H1 (cell line): ENCODE results near the gene AGFG2. TPM values are rescaled to one million over a fixed set of nuclear protein-coding genes. Genes with fewer than 3 reads are reported as not detected.

ENCODE experiments used
- CHD2 ChIP-seq: IDR thresholded peaks from 2 replicates; pipeline ENCODE4 v1.6.1; 2012; ENCODE audit warnings: low read length, improper control_type of control experiment
- GABPA ChIP-seq: IDR thresholded peaks from 2 replicates; pipeline ENCODE4 v1.6.1; 2011; ENCODE audit warnings: mild to moderate bottlenecking, low read length, moderate library complexity, borderline replicate concordance; ENCODE audit not compliant: insufficient read depth
- KDM4A ChIP-seq: IDR thresholded peaks from one replicate; pipeline ENCODE4 v1.7.1; 2012; ENCODE audit warnings: low read depth, mild to moderate bottlenecking, moderate library complexity, low read length, inconsistent platforms; ENCODE audit not compliant: severe bottlenecking
- POLR2A ChIP-seq, 2 experiments: IDR thresholded peaks; 1 replicate in 1 of 2; 2 replicates in 1 of 2; pipeline ENCODE4 v1.6.1; 2011; ENCODE audit warnings: low read depth in 2 of 2, low read length in 2 of 2, mild to moderate bottlenecking in 2 of 2; ENCODE audit errors: control extremely low read depth in 1 of 2
- SP1 ChIP-seq: IDR thresholded peaks from 2 replicates; pipeline ENCODE4 v1.6.1; 2011; ENCODE audit warnings: low read depth, low read length
- SP2 ChIP-seq: IDR thresholded peaks from 2 replicates; pipeline ENCODE4 v1.6.1; 2012; ENCODE audit warnings: mild to moderate bottlenecking, low read length, inconsistent platforms
- SP4 ChIP-seq: IDR thresholded peaks from 2 replicates; pipeline ENCODE4 v1.6.1; 2012; ENCODE audit warnings: low read length, inconsistent platforms
- TBP ChIP-seq: IDR thresholded peaks from 2 replicates; pipeline ENCODE4 v1.6.1; 2011; ENCODE audit warnings: low read depth, low read length, improper control_type of control experiment
- ZNF274 ChIP-seq: IDR thresholded peaks from 2 replicates; pipeline ENCODE4 v1.7.0; 2012; ENCODE audit warnings: low read length, borderline replicate concordance; ENCODE audit errors: extremely low read depth
- polyA plus RNA-seq, 7 experiments: library from polyadenylated mRNA; depleted of rRNA in 3 of 7; stranded (reverse) in 5 of 7; unstranded in 2 of 7; fragments of >200 nt in 5 of 7; fragments of 200-250 nt in 2 of 7; gene quantifications; 1 replicate in 5 of 7; 2 replicates in 1 of 7; 4 replicates in 1 of 7; pipeline versions ENCODE4 v1.2.1 to v1.2.3, GENCODE V29; 2011 to 2013; ENCODE audit warnings: missing spikeins in 2 of 7, mixed read lengths in 2 of 7
- total RNA-seq: library from RNA; stranded (reverse); fragmentation: NEBNext Ultra II Directional; extraction: Animal tissue kit (Norgen Biotek cat#: 25700); gene quantifications from 2 replicates; pipeline ENCODE4 v1.2.1, GENCODE V29; 2021
- TF ChIP-seq, protein P1 (sequence below), 3 experiments: IDR thresholded peaks; 1 replicate in 2 of 3; 2 replicates in 1 of 3; pipeline versions ENCODE4 v1.5.1 to v1.6.1; 2011; ENCODE audit warnings: low read length in 3 of 3, mild to moderate bottlenecking in 3 of 3, inconsistent platforms in 2 of 3, low read depth in 1 of 3, moderate library complexity in 1 of 3; ENCODE audit not compliant: insufficient read depth in 1 of 3; ENCODE audit errors: control extremely low read depth in 1 of 3

Gene AGFG2
- total and polyA plus RNA-seq, 2 of the 8 experiments (the other 6 are each of a cell fraction or from before 2014, with no cell fraction given): 7.6 to 11.2 TPM

- TF ChIP-seq SP2: peak; percentile 100
- TF ChIP-seq SP1: peak; percentile 100
- peak in 1 of 2 experiments; percentile 47; a peak in 2 of 3 replicates for TF ChIP-seq POLR2A (IDR thresholded peaks at IDR 0.05; ENCODE audit: control extremely low read depth in 1 of 2, low read depth in 2 of 2, low read length in 2 of 2)
- TF ChIP-seq, protein P1, sequence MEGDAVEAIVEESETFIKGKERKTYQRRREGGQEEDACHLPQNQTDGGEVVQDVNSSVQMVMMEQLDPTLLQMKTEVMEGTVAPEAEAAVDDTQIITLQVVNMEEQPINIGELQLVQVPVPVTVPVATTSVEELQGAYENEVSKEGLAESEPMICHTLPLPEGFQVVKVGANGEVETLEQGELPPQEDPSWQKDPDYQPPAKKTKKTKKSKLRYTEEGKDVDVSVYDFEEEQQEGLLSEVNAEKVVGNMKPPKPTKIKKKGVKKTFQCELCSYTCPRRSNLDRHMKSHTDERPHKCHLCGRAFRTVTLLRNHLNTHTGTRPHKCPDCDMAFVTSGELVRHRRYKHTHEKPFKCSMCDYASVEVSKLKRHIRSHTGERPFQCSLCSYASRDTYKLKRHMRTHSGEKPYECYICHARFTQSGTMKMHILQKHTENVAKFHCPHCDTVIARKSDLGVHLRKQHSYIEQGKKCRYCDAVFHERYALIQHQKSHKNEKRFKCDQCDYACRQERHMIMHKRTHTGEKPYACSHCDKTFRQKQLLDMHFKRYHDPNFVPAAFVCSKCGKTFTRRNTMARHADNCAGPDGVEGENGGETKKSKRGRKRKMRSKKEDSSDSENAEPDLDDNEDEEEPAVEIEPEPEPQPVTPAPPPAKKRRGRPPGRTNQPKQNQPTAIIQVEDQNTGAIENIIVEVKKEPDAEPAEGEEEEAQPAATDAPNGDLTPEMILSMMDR (IDR thresholded peaks at IDR 0.05; ENCODE audit: control extremely low read depth in 1 of 3, insufficient read depth in 1 of 3, low read depth in 1 of 3, low read length in 3 of 3): 0 out of 4 replicates have a peak, but pooled peaks of 1 of the 3 experiments have one; percentile 0
- no peak for TF ChIP-seq GABPA
- TF ChIP-seq CHD2: peak; percentile 98
- TF ChIP-seq ZNF274: no peak
- TF ChIP-seq KDM4A: peak; percentile 37
- TF ChIP-seq SP4: peak; percentile 91
- TF ChIP-seq TBP: peak; percentile 72; the same call in 1 of the 2 replicates
Measured at GRCh38 chr7:100586266-100587025, 47.4 kb downstream of the AGFG2 start, which contains the start of gene FBXO24 (continued).
